Colonic mucosa (tissue), 4 donors: ENCODE data around the gene ZNHIT6. TPM values are rescaled to one million over a fixed set of nuclear protein-coding genes. Genes with fewer than 3 reads are reported as not detected.

Source experiments
- DNase-seq: peaks from one replicate; pipeline ENCODE4 v3.0.0-alpha.2; 2020
- H3K27ac ChIP-seq: fragments of 200-600 bp; one replicate; pipeline ENCODE4 v1.8.0; 2021
- H3K27me3 ChIP-seq: fragments of 200-600 bp; one replicate; pipeline ENCODE4 v1.8.0; 2021
- H3K36me3 ChIP-seq: fragments of 200-600 bp; one replicate; pipeline ENCODE4 v1.8.0; 2021
- H3K4me1 ChIP-seq: fragments of 200-600 bp; one replicate; pipeline ENCODE4 v1.8.0; 2021; ENCODE audit warnings: mild to moderate bottlenecking
- H3K4me3 ChIP-seq: fragments of 200-600 bp; one replicate; pipeline ENCODE4 v1.8.0; 2021
- H3K9ac ChIP-seq, 2 donors: one replicate each; pipeline ENCODE4 v1.7.0; 2013; ENCODE audit warnings: control low read depth in 2 of 2, low read depth in 2 of 2, low read length in 2 of 2
- H3K9me3 ChIP-seq: fragments of 200-600 bp; one replicate; pipeline ENCODE4 v1.8.0; 2021
- CTCF ChIP-seq: fragments of 200-600 bp; IDR thresholded peaks from one replicate; pipeline ENCODE4 v1.8.0; 2022; ENCODE audit warnings: antibody characterized with exemption, mild to moderate bottlenecking
- intact Hi-C: fragments of 100-400 bp; cut with DNase I; formaldehyde crosslinking; loops from one replicate; pipeline ENCODE4 v1.14.1; 2022
- total RNA-seq, 2 donors: library from RNA; stranded (reverse); fragmentation: NEBNext Ultra II Directional in 1 of 2; extraction: Animal tissue kit (Norgen Biotek cat#: 25700) in 1 of 2; gene quantifications; one replicate each; pipeline ENCODE4 v1.2.1, GENCODE V29; 2021
- donor health status: healthy.
- donor health status: DM: no; HTN: no; CAD: no.
- donor health status: DM: no; HTN: no; CAD: no.

Gene ZNHIT6
- total RNA-seq: 10 to 100 TPM; 10.0 to 10.9 TPM

- TF ChIP-seq CTCF: no peak
- no peaks in the 10 kb centered on the region for H3K27me3 ChIP-seq
- H3K36me3 ChIP-seq: no peaks in the 10 kb centered on the region
- peak within 1 kb of the TSS; percentile 81 for H3K4me3 ChIP-seq
- peak within 1 kb of the TSS; percentile 91 for H3K27ac ChIP-seq
- peaks cover 6% of the 10 kb centered on the region for H3K4me1 ChIP-seq
- intact Hi-C loops: no loop called here
- no peaks in the 10 kb centered on the region for H3K9me3 ChIP-seq
- DNase-seq: peak; percentile 93
- peak within 1 kb of the TSS; percentile 60 to 80 for H3K9ac ChIP-seq
Measured at GRCh38 chr1:85707990-85708828, at the start of gene ZNHIT6. TSS of gene ZNHIT6 (minus strand) at chr1:85708433. CDS start at chr1:85708284, 149 bp downstream.

- intact Hi-C loops: no loop called here
- Histone ChIP-seq H3K36me3 (no peaks in the 10 kb centered on the region), H3K27ac (no peak overlapping the region), H3K4me3 (no peak overlapping the region), H3K9me3 (no peaks in the 10 kb centered on the region), H3K9ac (no peak overlapping the region), H3K27me3 (no peaks in the 10 kb centered on the region), H3K4me1 (no peaks in the 10 kb centered on the region)
- DNase-seq: no peak
- TF ChIP-seq CTCF: no peak
Measured at GRCh38 chr1:85756864-85757263, 48.6 kb upstream of the ZNHIT6 start.

GRCh38 chr1:85748120-85748519 is 39.9 kb upstream of the ZNHIT6 start:
- no peaks in the 10 kb centered on the region for H3K27me3 ChIP-seq
- no peak overlapping the region for H3K9ac ChIP-seq
- H3K4me3 ChIP-seq: no peak overlapping the region
- intact Hi-C loops: no loop called here
- no peak for TF ChIP-seq CTCF
- no peaks in the 10 kb centered on the region for H3K9me3 ChIP-seq
- H3K36me3 ChIP-seq: no peaks in the 10 kb centered on the region
- no peak overlapping the region for H3K27ac ChIP-seq
- no peak for DNase-seq
- H3K4me1 ChIP-seq: no peaks in the 10 kb centered on the region

GRCh38 chr1:85746777-85747176 is 38.5 kb upstream of the ZNHIT6 start:
- no peak for TF ChIP-seq CTCF
- DNase-seq: no peak
- no peaks in the 10 kb centered on the region for H3K36me3 ChIP-seq
- intact Hi-C loops: no loop called here
- H3K27ac ChIP-seq: no peak overlapping the region
- no peaks in the 10 kb centered on the region for H3K4me1 ChIP-seq
- no peaks in the 10 kb centered on the region for H3K9me3 ChIP-seq
- no peaks in the 10 kb centered on the region for H3K27me3 ChIP-seq
- H3K4me3 ChIP-seq: no peak overlapping the region
- H3K9ac ChIP-seq: no peak overlapping the region

GRCh38 chr1:85743814-85744213 is 35.6 kb upstream of the ZNHIT6 start:
- no peaks in the 10 kb centered on the region for H3K9me3 ChIP-seq

More at GRCh38 chr1:85743814-85744213, 35.6 kb upstream of the ZNHIT6 start:
- no peak overlapping the region for H3K4me3 ChIP-seq
- intact Hi-C loops: no loop called here
- no peaks in the 10 kb centered on the region for H3K27me3 ChIP-seq
- no peak overlapping the region for H3K27ac ChIP-seq
- H3K4me1 ChIP-seq: no peaks in the 10 kb centered on the region
- H3K36me3 ChIP-seq: no peaks in the 10 kb centered on the region
- TF ChIP-seq CTCF: no peak
- no peak for DNase-seq
- H3K9ac ChIP-seq: no peak overlapping the region
